Left lung (tissue), 10 donors: ENCODE results near the gene TTC21A. TPM values are rescaled to one million over a fixed set of nuclear protein-coding genes. Genes with fewer than 3 reads are reported as not detected.

ENCODE experiments used
- ATAC-seq: fragments of 200-7000 bp; cut with Tn5 transposase; one replicate; pipeline ENCODE4 v1.9.1; 2020; ENCODE audit warnings: moderate library complexity
- DNase-seq, 4 donors: peaks; one replicate each; pipeline ENCODE4 v3.0.0-alpha.2; 2013 to 2020
- H3K27ac ChIP-seq, 2 donors: fragments of 200-600 bp; sonication (generic) in 1 of 2; one replicate each; pipeline versions ENCODE4 v1.5.0 to v1.8.0; 2020 to 2021
- H3K27me3 ChIP-seq, 2 donors: fragments of 200-600 bp; sonication (generic) in 1 of 2; one replicate each; pipeline versions ENCODE4 v1.5.0 to v1.8.0; 2020 to 2021
- H3K36me3 ChIP-seq, 2 donors: fragments of 200-600 bp; sonication (generic) in 1 of 2; one replicate each; pipeline versions ENCODE4 v1.5.0 to v1.8.0; 2020 to 2021
- H3K4me1 ChIP-seq, 2 donors: fragments of 200-600 bp; one replicate each; pipeline ENCODE4 v1.8.0; 2021
- H3K4me3 ChIP-seq, 2 donors: fragments of 200-600 bp; sonication (generic) in 1 of 2; one replicate each; pipeline versions ENCODE4 v1.5.0 to v1.8.0; 2020 to 2021; ENCODE audit warnings: mild to moderate bottlenecking in 1 of 2
- H3K9me3 ChIP-seq, 2 donors: fragments of 200-600 bp; sonication (generic) in 1 of 2; one replicate each; pipeline versions ENCODE4 v1.5.0 to v1.8.0; 2020 to 2021
- CTCF ChIP-seq, 2 donors: fragments of 200-600 bp; sonication (generic) in 1 of 2; IDR thresholded peaks; one replicate each; pipeline versions ENCODE4 v1.5.0 to v1.8.0; 2021; ENCODE audit warnings: antibody characterized with exemption in 2 of 2
- intact Hi-C, 2 donors: fragments of 100-400 bp; cut with DNase I; formaldehyde crosslinking; loops; one replicate each; pipeline versions ENCODE4 v1.11.2 to v1.14.2; 2022
- polyA plus RNA-seq, 6 donors: library from polyadenylated mRNA; unstranded; fragments of 120-200 nt; gene quantifications; one replicate each; pipeline ENCODE4 v1.2.1, GENCODE V29; 2013; ENCODE audit not compliant: insufficient read length in 6 of 6
- total RNA-seq, 2 donors: library from RNA; stranded (reverse); fragmentation: NEBNext Ultra II Directional; extraction: Animal tissue kit (Norgen Biotek cat#: 25700); gene quantifications; one replicate each; pipeline ENCODE4 v1.2.1, GENCODE V29; 2021
- donor health status: DM: no; HTN: yes; CAD: no.
- donor health status: DM: no; HTN: no; CAD: no.

Gene TTC21A
- total and polyA plus RNA-seq, 8 donors: 7.1 to 21.8 (median 14.3) TPM

GRCh38 chr3:39101022-39101689, 6.3 kb upstream of the TTC21A start:
- peaks cover 3 to 53% of the 10 kb centered on the region in 2 donors for H3K36me3 ChIP-seq
- intact Hi-C loops: no loop called here

DNA sequence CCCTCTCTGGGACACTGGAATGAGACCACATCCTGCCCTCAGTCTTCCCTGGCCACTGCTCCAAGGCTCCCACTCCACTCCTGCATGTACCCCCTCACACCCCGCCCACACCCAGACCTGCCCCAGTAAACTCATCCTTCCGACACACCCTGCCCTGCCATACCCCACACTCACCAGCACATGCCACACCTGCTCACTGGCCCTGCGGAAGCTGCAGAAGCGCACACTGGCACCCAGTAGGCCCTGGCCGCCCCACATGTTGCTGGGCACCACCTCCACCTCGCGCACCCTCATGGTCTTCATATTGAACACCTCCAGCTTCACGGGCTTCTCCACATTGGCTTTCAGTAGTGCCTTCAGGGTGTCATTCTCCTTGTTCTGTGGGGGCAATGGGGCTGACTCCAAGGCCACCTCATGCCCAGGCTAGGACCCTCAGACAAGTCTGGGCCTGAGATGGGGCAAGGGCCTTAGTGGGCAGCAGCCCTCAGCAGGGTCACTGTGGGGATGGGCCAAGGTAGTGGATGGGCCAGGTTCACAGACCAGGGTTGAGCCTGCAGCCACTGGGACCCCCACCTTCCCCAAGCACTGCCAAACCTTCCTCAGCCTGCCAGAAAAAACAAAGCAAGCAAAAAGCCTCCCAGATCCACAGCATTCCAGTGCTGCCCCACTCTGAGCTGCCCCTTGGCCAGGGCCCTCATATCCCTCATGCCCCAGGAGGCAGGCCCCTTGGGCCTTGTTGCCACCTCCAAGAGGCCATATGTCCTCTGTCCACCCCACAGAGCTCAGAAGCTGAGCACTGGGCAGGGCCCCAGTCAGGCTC, 4.8 kb upstream of the TTC21A start:
- intact Hi-C loops: no loop called here
- Histone ChIP-seq H3K27me3 (no peaks in the 10 kb centered on the region), H3K36me3 (peaks cover 3 to 37% of the 10 kb centered on the region in 2 donors), H3K4me3 (no peak overlapping the region), H3K9me3 (no peaks in the 10 kb centered on the region), H3K27ac (peak overlapping the region in 1 of 2 donors; percentile 15), H3K4me1 (peaks cover 5 to 59% of the 10 kb centered on the region in 2 donors)
- no peak for ATAC-seq
- no peak for DNase-seq
- no peak for TF ChIP-seq CTCF (IDR thresholded peaks at IDR 0.05)

More at GRCh38 chr3:39101022-39101689, 6.3 kb upstream of the TTC21A start:
- H3K27me3 ChIP-seq: no peaks in the 10 kb centered on the region
- H3K4me3 ChIP-seq: no peak overlapping the region
- H3K27ac ChIP-seq: no peak overlapping the region
- TF ChIP-seq CTCF (IDR thresholded peaks at IDR 0.05): peak; percentile 40 to 74
- H3K4me1 ChIP-seq: peaks cover 4 to 52% of the 10 kb centered on the region in 2 donors
- peak in 1 of 4 donors; percentile 21 for DNase-seq
- peak; percentile 78 for ATAC-seq
- H3K9me3 ChIP-seq: no peaks in the 10 kb centered on the region

- ATAC-seq: no peak
- Histone ChIP-seq H3K4me1 (peaks cover 10 to 64% of the 10 kb centered on the region in 2 donors), H3K4me3 (no peak overlapping the region), H3K36me3 (peaks cover 0 to 31% of the 10 kb centered on the region in 2 donors), H3K27me3 (no peaks in the 10 kb centered on the region), H3K27ac (peak overlapping the region in 1 of 2 donors; percentile 15), H3K9me3 (no peaks in the 10 kb centered on the region)
- intact Hi-C loops: no loop called here
- no peak for DNase-seq
- no peak for TF ChIP-seq CTCF (IDR thresholded peaks at IDR 0.05)
These were observed 4.2 kb upstream of the TTC21A start for GRCh38 chr3:39103324-39103693.

- Histone ChIP-seq H3K27ac (peak overlapping the region in 1 of 2 donors; percentile 15), H3K4me1 (peaks cover 10 to 71% of the 10 kb centered on the region in 2 donors)
- intact Hi-C loops: no loop called here
These were observed 3.5 kb upstream of the TTC21A start for GRCh38 chr3:39103791-39104552.

More at GRCh38 chr3:39103791-39104552, 3.5 kb upstream of the TTC21A start:
- H3K36me3 ChIP-seq: peaks cover 0 to 24% of the 10 kb centered on the region in 2 donors
- no peaks in the 10 kb centered on the region for H3K9me3 ChIP-seq
- TF ChIP-seq CTCF (IDR thresholded peaks at IDR 0.05): no peak
- ATAC-seq: no peak
- no peak overlapping the region for H3K4me3 ChIP-seq
- no peaks in the 10 kb centered on the region for H3K27me3 ChIP-seq
- no peak for DNase-seq
